Lower lobe of right lung (tissue), 2 donors: ENCODE measurements around the gene ALDH7A1. TPM values are rescaled to one million over a fixed set of nuclear protein-coding genes. Genes with fewer than 3 reads are reported as not detected.
"Not testable (repeated sequence)": the region's sequence is repeated elsewhere in the genome, so short reads cannot be mapped to it uniquely, and the experiment has no call there.

ENCODE experiments used
- ATAC-seq, 2 donors: fragments of 200-7000 bp; cut with Tn5 transposase; one replicate each; pipeline ENCODE4 v1.9.1; 2020 to 2022; ENCODE audit warnings: mild to moderate bottlenecking in 2 of 2, moderate library complexity in 2 of 2
- DNase-seq: peaks from one replicate; pipeline ENCODE4 v3.0.0-alpha.2; 2020
- H3K27ac ChIP-seq: fragments of 200-600 bp; one replicate; pipeline ENCODE4 v1.8.0; 2022
- H3K27me3 ChIP-seq: fragments of 200-600 bp; one replicate; pipeline ENCODE4 v1.8.0; 2022; ENCODE audit warnings: low read depth
- H3K36me3 ChIP-seq: fragments of 200-600 bp; one replicate; pipeline ENCODE4 v1.8.0; 2022; ENCODE audit warnings: mild to moderate bottlenecking
- H3K4me1 ChIP-seq: fragments of 200-600 bp; one replicate; pipeline ENCODE4 v1.8.0; 2022
- H3K4me3 ChIP-seq: fragments of 200-600 bp; one replicate; pipeline ENCODE4 v1.8.0; 2022; ENCODE audit warnings: mild to moderate bottlenecking
- H3K9me3 ChIP-seq: fragments of 200-600 bp; one replicate; pipeline ENCODE4 v1.8.0; 2022
- CTCF ChIP-seq: fragments of 200-600 bp; IDR thresholded peaks from one replicate; pipeline ENCODE4 v1.8.0; 2022; ENCODE audit warnings: antibody characterized with exemption, mild to moderate bottlenecking
- intact Hi-C: fragments of 100-400 bp; cut with DNase I; formaldehyde crosslinking; loops from one replicate; pipeline ENCODE4 v1.11.0; 2022
- total RNA-seq: library from RNA; stranded (reverse); fragmentation: NEBNext Ultra II Directional; extraction: Animal tissue kit (Norgen Biotek cat#: 25700); gene quantifications from one replicate; pipeline ENCODE4 v1.2.1, GENCODE V29; 2021
- donor health status: DM: no; HTN: yes; CAD: no; lungs with severe emphysema.

The ALDH7A1 gene
- total RNA-seq, 1 donor from 2014 or later = 23.7 TPM

DNA sequence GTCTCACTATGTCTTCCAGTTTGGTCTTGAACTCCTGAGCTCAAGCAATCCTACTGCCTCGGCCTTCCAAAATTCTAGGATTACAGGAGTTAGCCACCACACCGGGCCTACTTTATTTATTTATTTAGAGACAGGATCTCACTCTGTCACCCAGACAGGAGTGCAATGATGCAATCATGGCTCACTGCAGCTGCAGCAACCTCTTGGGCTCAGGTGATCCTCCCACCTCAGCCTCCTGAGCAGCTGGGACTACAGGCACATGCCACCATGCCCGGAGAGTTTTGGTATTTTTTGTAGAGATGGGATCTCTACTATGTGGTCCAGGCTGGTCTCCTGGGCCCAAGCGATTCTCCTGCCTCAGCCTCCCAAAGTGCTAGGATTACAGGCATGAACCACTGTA, 38.5 kb upstream of the ALDH7A1 start:
- H3K4me1 ChIP-seq = no peaks in the 10 kb centered on the region
- H3K36me3 ChIP-seq = no peaks in the 10 kb centered on the region
- H3K27ac ChIP-seq = no peak overlapping the region
- no peak overlapping the region for H3K4me3 ChIP-seq
- intact Hi-C loops = no loop called here
- TF ChIP-seq CTCF = no peak
- no peak for DNase-seq
- no peak for ATAC-seq
- no peaks in the 10 kb centered on the region for H3K27me3 ChIP-seq
- H3K9me3 ChIP-seq = no peaks in the 10 kb centered on the region

- Histone ChIP-seq H3K27ac (no peak overlapping the region), H3K9me3 (no peaks in the 10 kb centered on the region), H3K4me3 (no peak overlapping the region), H3K36me3 (peaks cover 3% of the 10 kb centered on the region), H3K27me3 (no peaks in the 10 kb centered on the region), H3K4me1 (no peaks in the 10 kb centered on the region)
- no peak for ATAC-seq
- intact Hi-C loops = no loop called here
- TF ChIP-seq CTCF = no peak
- DNase-seq = no peak
Observed at GRCh38 chr5:126631920-126632319, 36.9 kb upstream of the ALDH7A1 start.

- ATAC-seq (no peak), DNase-seq (no peak)
- Histone ChIP-seq H3K4me1 (no peaks in the 10 kb centered on the region), H3K27ac (no peak overlapping the region), H3K36me3 (peaks cover 33% of the 10 kb centered on the region), H3K4me3 (no peak overlapping the region), H3K9me3 (no peaks in the 10 kb centered on the region), H3K27me3 (no peaks in the 10 kb centered on the region)
- intact Hi-C loops = no loop called here
- no peak for TF ChIP-seq CTCF
Observed at GRCh38 chr5:126628102-126628501, 33.1 kb upstream of the ALDH7A1 start.

- Histone ChIP-seq H3K9me3 (no peaks in the 10 kb centered on the region), H3K4me1 (no peaks in the 10 kb centered on the region), H3K36me3 (peaks cover 57% of the 10 kb centered on the region), H3K27me3 (no peaks in the 10 kb centered on the region), H3K4me3 (no peak overlapping the region), H3K27ac (no peak overlapping the region)
- ATAC-seq (no peak), DNase-seq (no peak)
- no peak for TF ChIP-seq CTCF
- intact Hi-C loops = no loop called here
Observed at GRCh38 chr5:126624534-126624933, 29.5 kb upstream of the ALDH7A1 start.

- ATAC-seq (no peak), DNase-seq (no peak)
- no peak for TF ChIP-seq CTCF
- no peaks in the 10 kb centered on the region for H3K4me1 ChIP-seq
- H3K36me3 ChIP-seq = peaks cover 63% of the 10 kb centered on the region
- no peak overlapping the region for H3K4me3 ChIP-seq
- no peaks in the 10 kb centered on the region for H3K9me3 ChIP-seq
- H3K27me3 ChIP-seq = no peaks in the 10 kb centered on the region
- intact Hi-C loops = no loop called here
- H3K27ac ChIP-seq = no peak overlapping the region
Observed at GRCh38 chr5:126619781-126620180, 24.8 kb upstream of the ALDH7A1 start.

GRCh38 chr5:126617603-126618002, 22.6 kb upstream of the ALDH7A1 start:
- H3K9me3 ChIP-seq, intact Hi-C loops, H3K27me3 ChIP-seq, H3K27ac ChIP-seq, DNase-seq, H3K4me3 ChIP-seq, ATAC-seq, H3K4me1 ChIP-seq: not testable (repeated sequence)
- H3K36me3 ChIP-seq = peaks cover 71% of the 10 kb centered on the region
